Hindlimb muscle (tissue), 1 donor: Measurements from ENCODE around the gene ABCA5. TPM values are rescaled to one million over a fixed set of nuclear protein-coding genes. Genes with fewer than 3 reads are reported as not detected.

Source experiments
- DNase-seq: peaks from one replicate; pipeline ENCODE4 v3.0.0-alpha.2; 2013
- polyA plus RNA-seq: library from polyadenylated mRNA; unstranded; fragments of 120-200 nt; gene quantifications from one replicate; pipeline ENCODE4 v1.2.1, GENCODE V29; 2013; ENCODE audit not compliant: insufficient read length

The ABCA5 gene, protein sequence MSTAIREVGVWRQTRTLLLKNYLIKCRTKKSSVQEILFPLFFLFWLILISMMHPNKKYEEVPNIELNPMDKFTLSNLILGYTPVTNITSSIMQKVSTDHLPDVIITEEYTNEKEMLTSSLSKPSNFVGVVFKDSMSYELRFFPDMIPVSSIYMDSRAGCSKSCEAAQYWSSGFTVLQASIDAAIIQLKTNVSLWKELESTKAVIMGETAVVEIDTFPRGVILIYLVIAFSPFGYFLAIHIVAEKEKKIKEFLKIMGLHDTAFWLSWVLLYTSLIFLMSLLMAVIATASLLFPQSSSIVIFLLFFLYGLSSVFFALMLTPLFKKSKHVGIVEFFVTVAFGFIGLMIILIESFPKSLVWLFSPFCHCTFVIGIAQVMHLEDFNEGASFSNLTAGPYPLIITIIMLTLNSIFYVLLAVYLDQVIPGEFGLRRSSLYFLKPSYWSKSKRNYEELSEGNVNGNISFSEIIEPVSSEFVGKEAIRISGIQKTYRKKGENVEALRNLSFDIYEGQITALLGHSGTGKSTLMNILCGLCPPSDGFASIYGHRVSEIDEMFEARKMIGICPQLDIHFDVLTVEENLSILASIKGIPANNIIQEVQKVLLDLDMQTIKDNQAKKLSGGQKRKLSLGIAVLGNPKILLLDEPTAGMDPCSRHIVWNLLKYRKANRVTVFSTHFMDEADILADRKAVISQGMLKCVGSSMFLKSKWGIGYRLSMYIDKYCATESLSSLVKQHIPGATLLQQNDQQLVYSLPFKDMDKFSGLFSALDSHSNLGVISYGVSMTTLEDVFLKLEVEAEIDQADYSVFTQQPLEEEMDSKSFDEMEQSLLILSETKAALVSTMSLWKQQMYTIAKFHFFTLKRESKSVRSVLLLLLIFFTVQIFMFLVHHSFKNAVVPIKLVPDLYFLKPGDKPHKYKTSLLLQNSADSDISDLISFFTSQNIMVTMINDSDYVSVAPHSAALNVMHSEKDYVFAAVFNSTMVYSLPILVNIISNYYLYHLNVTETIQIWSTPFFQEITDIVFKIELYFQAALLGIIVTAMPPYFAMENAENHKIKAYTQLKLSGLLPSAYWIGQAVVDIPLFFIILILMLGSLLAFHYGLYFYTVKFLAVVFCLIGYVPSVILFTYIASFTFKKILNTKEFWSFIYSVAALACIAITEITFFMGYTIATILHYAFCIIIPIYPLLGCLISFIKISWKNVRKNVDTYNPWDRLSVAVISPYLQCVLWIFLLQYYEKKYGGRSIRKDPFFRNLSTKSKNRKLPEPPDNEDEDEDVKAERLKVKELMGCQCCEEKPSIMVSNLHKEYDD (N-terminal part only)
- 22.3 TPM for polyA plus RNA-seq

DNA sequence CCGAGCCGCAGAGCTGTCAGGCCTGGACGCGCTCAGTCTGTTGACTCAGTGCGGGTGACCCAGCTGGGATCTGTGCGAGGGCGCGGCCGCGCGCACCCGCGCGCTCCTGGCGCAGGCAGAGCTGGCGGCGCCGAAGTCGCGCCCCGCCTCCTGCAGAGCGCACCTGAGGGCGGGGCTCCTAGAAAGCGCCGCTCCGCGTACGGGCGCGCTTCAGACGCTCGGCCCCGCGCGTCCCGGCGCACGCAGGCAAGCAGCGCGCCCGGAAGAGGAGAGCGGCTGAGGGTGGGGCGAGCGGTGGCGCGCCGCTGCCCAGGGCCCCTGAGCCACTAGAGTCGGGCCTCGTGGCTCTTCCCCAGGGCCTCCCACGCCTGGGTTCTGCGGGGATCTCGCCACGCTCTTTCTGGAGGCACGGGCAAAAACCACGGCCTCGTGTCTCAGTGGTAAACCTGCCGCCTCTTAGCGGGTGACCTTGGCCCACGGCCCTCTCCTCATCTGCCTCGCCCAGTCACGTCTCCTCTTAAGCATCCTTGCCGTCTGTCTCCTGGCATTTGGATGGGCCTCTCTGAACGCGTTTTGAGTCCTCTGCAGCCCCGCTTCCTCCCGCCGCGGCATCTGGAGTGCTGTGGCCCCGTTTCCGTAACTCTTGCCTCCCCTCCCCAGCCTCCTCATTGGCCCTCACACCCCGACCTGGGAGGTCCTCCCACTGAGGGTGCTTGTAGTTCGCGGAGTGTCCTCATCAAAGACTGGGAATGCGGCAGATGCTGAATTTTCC is at the start of gene ABCA5:
Gene ABCA5 (minus strand): TSS at position 74 of the 772 bp plus-strand sequence. CDS start 12,718 bp downstream, outside the sequence.
- DNase-seq: peak; percentile 91

- no peak for DNase-seq
Observed at GRCh38 chr17:69375229-69375628, 48.3 kb upstream of the ABCA5 start.

- DNase-seq: no peak
Observed at GRCh38 chr17:69373069-69373468, 46.1 kb upstream of the ABCA5 start.

GRCh38 chr17:69367298-69367697 is 40.4 kb upstream of the ABCA5 start:
- no peak for DNase-seq

DNA sequence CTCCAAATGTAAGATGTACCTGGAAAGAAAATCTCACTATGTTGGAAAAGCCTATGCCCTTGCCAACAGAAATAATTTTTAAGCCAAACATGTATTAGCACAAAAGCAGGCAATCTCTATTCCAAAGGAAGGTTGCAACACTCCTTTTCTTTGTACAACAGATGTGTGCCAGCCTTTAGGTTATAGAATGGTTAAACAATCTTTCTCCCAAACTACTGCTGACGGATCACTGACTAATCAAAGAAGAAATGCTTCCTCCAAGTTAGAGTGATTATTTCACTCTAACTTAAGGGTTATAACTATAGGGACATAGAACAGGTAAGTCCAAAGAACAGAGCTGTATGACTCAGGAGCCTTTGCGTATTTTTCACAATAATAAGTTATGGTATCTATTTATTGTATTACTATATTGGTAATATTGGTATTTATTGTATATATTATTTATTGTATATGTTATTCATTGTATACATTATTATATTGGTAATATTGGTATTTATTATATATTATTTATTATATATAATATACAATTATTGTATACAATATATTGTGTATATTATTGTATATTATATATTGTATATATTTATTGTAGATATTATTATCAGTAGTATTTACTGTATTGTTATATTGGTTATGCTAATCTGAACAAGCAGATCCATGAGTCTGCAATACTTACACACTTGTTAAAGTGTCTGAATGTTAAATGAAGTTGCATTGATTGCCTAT is 36.7 kb upstream of the ABCA5 start:
- no peak for DNase-seq

- DNase-seq: no peak
Observed at GRCh38 chr17:69361156-69361555, 34.2 kb upstream of the ABCA5 start.

GRCh38 chr17:69358688-69359596 is 32.0 kb upstream of the ABCA5 start:
- no peak for DNase-seq

GRCh38 chr17:69357701-69358100 is 30.8 kb upstream of the ABCA5 start:
- DNase-seq: no peak

DNA sequence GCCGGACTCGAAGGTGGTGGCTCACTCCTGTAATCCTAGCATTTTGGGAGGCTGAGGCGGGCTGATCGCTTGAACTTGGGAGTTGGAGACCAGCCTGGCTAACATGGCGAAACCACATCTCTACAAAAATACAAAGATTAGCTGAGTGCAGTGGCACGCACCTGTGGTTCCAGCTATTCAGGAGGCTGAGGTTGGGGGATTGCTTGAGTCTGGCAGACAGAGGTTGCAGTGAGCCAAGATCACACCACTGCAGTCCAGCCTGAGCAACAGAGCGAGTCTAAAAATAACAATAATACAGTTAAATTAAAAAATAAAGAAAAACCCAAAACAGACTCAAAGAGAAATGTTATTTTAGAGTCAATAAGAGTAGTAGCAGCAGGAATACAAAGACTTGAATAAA is 29.7 kb upstream of the ABCA5 start:
- no peak for DNase-seq

DNA sequence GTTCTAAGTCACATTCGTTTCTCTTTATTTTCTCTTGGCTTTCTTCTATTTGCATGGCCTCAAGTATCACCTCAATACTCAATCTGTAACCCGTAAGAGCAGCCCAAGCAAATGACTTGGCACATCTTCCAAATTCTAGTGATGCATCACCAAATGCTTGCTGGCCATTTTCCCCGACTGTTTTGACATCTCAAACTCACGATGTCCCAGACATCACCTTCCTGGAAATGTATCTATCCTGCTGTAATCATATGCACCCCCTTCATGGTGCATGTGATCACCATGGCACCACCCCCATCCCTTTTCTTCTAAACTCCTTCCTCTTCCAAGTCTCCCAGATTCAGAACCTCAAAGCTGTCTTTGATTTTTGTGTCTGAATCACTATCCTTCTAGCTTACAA is 24.0 kb upstream of the ABCA5 start:
- no peak for DNase-seq

DNA sequence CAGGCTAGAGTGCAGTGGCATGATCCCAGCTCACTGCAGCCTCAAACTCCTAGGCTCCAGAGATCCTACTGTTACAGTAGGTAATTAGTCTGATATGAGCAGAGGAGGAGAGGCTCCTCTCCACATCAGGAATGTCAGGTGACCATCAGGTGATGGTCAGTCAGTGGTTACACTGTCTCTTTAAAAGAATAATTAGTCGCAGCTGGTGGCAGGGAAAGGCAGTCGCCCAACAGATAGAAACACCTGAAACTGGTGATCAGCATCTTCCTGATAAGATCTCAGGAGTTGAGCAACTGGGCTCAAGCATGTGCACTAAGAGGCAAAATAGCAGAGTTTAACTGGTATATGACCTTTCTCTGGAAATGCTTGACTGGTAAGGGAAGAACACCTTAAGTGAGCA is 21.5 kb upstream of the ABCA5 start:
- no peak for DNase-seq

DNA sequence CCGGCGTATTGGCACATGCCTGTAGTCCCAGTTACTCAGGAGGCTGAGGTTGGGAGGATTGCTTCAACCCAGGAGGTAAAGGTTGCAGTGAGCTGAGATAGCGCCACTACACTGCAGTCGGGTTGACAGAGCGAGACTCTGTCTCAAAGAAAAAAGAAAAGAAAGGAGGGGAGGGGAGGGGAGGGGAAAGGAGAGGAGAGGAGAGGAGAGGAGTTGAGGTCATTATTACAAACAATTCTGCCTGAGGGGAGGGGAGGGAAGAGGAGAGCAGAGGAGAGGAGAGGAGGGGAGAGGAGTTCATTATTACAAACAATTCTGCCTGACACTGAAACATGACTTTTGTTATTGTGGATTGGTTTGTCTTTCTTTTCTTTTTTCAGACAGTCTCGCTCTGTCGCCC is 19.8 kb upstream of the ABCA5 start:
- no peak for DNase-seq

DNA sequence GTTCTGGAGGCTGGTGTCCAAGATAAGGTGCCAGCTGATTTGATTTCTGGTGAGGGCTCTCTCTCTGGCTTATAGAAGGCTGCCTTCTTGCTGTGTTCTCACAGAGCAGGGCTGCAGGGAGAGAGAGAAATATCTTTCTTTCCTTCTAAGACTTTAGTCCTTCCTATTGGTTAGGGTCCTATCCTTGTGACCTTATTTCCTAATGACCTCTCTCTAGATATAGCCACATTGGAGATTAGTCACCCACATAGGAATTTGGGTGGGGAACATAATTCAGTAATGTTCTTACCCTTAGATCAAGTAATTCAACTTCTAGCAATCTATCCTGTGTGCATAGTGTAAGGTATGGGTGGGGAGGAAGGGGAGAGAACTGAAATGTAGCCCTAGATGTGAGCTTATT is 18.0 kb upstream of the ABCA5 start:
- no peak for DNase-seq

GRCh38 chr17:69342896-69343644 is 16.1 kb upstream of the ABCA5 start:
- no peak for DNase-seq

GRCh38 chr17:69339937-69340336 is 13.0 kb upstream of the ABCA5 start:
- DNase-seq: no peak

DNA sequence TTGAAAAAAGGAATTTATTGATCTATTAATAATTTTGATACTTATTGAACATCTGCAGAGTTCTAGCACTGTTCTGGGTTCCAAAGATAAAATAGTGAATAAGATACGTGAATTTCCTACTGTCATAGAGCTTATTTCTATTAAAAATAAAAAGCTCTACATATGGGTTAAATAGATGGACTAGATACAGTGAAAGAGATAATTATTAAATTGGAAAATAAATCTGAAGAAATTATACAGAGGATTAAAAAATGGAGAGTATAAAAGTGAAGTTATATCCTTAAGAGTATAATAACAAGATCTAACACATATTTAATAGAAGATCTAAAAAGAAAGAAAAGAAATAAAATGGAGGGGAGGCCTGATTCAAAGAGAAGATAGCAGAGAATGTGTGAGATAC is 10.1 kb upstream of the ABCA5 start:
- no peak for DNase-seq

GRCh38 chr17:69336580-69336979 is 9.6 kb upstream of the ABCA5 start:
- DNase-seq: no peak

DNA sequence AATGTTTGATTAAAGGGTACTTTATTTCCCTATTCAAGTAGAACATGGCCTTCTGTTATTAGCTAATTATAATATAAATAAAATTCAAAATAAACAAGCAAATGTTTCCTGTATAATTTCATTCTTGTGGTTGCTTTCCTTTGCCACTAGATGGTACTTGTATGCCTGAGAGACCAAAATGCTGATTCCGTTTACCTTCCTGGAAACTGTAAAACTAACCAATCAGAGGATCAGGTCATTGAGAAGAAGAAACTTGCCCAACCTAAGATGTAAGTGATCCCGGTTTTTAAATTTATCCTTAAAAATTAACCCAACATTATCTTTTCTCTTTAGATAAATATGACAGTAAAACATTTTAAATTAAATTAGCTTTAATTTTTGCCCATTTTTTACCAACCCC is 8.1 kb upstream of the ABCA5 start:
- DNase-seq: no peak

GRCh38 chr17:69333561-69333960 is 6.6 kb upstream of the ABCA5 start:
- DNase-seq: no peak
